NCI-H446 treated with DMSO at 0.1 percent for 48 hours (cell line): Measurements from ENCODE around the gene KCNK2.

Experiments used
- DNase-seq: peaks from one replicate; lab custom pipeline; 2025; lab: John Stamatoyannopoulos, UW

KCNK2 gene, protein sequence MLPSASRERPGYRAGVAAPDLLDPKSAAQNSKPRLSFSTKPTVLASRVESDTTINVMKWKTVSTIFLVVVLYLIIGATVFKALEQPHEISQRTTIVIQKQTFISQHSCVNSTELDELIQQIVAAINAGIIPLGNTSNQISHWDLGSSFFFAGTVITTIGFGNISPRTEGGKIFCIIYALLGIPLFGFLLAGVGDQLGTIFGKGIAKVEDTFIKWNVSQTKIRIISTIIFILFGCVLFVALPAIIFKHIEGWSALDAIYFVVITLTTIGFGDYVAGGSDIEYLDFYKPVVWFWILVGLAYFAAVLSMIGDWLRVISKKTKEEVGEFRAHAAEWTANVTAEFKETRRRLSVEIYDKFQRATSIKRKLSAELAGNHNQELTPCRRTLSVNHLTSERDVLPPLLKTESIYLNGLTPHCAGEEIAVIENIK

GRCh38 chr1:215082532-215083382 is at the start of gene KCNK2:
Gene KCNK2, plus strand, starts transcription at chr1:215082737. Its CDS starts 649 bp downstream, at chr1:215083386.
- DNase-seq = no peak

DNA sequence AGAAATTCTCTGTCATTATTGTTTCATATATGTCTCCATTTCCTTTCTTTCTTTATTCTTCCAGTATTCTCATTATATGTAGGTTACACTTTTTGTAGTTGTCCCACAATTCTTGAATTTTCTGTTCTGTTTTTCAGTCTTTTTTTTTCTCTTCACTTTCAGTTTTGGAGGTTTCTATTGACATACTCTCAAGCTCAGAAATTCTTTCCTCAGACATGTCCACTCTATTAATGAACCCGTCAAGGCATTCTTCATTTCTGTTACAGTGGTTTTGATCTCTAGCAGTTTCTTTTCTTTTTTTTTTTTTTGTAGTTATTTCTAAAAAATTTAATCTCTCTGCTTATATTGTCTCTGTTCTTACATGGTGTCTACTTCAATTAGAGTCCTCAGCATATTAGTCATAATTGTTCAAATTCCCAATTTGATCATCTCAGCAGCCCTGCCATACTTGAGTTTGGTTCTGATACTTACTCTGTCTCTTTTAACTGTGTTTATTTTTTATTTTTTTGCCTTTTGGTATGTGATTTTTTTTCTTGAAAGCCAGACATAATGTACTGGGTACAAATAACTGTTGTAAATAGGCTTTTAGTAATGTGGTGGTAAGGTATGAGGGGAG is 49.5 kb upstream of the KCNK2 start:
- no peak for DNase-seq

- DNase-seq = no peak
Observed at GRCh38 chr1:215040190-215040589, 42.3 kb upstream of the KCNK2 start.

DNA sequence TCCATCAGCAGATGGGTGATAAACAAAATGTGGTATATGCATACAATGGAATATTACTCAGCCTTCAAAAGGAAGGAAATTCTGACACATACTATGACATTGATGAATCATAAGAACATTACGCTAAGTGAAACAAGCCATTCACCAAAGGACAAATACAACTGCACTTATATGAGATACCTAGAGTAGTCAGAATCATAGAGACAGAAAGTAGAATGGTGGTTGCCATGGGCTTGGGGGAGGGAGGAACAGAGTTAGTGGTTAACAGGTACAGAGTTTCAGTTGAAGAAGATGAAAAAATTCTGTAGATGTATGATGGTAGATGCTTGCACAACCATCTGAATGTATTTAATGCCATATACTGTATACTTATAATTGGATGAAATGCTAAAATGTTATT is 39.1 kb upstream of the KCNK2 start:
- DNase-seq = no peak

DNA sequence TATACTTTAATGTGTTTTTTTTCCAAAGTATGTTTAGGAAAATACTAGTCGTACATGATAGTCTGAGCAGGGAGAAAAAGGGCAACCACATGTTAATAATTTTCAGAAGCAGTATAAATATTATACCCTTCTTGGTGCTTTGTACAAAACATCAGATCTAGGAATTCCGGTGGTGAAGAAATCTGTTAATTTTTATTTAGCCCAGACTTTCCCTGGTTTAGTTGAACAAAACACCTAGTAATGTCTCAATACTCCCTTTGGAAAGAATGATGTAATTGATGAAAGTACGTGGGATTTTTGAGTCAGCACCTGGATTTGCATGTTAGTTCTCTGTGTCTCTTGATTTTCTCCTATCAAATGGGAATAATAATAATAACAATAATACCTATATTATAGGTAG is 38.4 kb upstream of the KCNK2 start:
- no peak for DNase-seq

DNA sequence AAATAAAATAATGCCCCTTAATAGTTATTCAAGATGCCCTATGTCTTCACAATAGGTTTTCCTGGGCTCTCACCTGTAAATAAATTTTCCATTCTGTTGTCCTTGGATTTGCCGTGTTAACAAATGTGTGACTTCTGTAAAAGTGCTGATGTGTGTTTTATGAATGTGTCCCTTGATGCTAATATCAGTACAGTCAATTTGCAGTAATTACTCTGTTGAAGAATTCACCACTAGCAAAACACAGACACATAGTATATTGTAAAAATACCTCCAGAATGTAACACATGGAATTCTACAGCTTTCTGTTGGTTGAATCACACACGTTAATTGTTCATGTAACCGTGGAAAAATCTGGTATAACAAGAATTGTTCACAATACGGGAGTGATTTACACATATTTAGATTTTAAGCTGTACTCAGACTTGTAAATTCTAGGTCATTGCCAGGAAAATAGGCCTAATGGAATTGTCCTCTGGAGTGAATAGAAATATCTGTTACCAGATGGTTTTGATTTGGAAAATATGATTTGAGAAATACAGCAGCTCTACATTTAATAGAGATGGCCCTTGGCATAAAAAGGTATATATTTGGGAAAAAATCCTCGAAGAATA is 36.7 kb upstream of the KCNK2 start:
- no peak for DNase-seq

- no peak for DNase-seq
Observed at GRCh38 chr1:215052256-215053015, 30.1 kb upstream of the KCNK2 start.

DNA sequence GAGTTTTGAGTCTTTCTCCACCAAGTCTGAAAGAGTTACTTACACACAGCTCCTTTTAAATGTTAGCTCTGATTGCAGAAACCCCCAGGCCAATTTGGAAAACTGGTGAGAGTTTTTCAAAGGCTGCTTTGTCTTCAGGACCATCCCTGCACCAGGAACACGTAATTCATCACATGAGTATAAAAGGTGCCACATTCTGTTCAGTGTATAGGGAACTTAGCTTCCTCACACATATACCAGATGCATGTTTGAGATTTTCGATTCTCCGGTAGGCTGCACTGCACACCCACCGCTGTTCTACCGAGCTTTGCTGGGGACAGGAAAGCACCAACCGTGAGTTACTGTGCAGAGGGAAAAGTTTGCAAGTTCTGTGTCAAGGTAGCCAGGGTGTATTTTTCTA is 28.3 kb upstream of the KCNK2 start:
- no peak for DNase-seq

DNA sequence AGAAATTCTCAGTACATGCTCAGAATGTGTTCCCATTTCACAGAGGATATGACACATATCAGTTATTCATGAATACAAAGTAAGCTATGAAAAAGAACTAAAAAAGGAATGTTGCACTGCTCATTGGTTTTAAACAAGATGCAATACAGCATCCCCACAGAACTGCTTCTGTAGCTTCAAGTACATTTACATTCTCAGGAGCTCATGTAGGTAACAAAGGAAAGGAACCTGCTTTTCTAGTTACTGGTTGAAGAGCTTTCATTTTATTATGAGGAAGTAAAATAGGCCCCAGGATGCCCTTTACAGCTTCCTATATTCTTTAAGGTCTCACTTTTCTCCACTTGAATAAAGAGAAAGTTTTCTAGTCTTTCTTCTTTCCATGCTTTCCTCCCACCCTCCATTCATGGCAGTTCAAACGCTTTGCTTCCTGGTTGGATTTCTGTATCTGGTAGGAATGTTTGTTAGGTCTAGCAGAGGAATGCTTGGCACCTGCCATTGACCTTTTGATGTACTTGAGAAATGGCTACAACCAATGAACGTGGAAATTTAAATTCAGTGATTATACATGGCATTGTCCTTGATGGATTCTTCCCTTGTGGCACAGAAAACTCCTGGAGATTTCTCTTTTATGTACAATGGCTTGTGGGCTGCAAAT is 27.1 kb upstream of the KCNK2 start:
- DNase-seq = no peak

DNA sequence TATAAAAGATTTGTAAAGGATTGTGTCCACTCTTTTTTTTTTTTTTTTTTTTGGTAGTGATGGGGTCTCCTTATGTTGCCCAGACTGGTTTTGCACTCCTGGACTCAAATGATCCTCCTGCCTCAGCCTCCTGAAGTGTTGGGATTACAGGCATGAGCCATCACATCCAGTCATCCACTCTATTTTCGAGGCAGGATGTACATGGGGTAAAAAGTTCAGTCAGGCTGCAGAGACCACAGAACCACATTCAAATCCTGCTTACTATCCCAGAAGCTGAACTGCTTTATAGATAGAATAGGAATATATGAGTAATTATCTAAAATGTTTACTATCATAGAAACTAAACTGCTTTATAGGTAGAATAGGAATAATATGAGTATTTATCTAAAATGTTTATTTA is 26.0 kb upstream of the KCNK2 start:
- DNase-seq = no peak

DNA sequence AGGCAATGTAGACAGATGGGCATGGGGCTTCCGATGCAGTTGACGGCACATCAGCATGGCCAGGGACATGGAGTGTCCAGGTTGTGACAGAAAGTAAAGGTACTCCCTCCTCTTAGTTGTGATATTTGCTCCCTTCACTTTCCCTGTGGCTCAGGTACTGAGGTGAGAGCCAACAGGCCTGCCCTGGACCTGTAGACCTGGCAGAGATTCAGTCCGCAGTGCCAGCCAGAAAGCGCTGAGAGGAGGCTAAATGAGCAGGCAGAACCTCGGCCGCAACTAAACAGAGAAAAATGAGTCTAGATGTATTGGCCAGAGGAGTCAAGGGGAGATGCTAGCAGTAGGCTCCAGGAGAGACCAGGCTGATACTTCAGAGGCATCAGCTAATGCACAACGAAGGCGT is 22.6 kb upstream of the KCNK2 start:
- DNase-seq = no peak

DNA sequence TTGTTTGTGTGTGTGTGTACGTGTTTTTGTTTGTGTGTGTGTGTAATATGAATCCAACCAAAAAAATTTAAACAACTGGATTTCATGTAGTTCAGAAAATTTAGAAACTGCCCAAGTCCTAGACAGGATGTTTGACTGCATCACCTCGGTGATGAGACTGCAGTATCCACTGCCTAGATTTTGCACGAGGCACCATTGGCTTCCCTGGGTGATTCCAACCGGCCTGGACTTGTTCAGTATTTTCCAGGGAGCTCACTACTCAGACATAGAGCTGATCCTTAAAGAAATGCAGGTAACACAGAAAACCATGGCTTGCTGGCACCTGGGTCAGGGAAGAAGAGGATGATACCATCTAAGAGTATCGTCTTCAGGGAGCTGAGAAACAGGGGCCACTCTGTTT is 18.2 kb upstream of the KCNK2 start:
- no peak for DNase-seq

DNA sequence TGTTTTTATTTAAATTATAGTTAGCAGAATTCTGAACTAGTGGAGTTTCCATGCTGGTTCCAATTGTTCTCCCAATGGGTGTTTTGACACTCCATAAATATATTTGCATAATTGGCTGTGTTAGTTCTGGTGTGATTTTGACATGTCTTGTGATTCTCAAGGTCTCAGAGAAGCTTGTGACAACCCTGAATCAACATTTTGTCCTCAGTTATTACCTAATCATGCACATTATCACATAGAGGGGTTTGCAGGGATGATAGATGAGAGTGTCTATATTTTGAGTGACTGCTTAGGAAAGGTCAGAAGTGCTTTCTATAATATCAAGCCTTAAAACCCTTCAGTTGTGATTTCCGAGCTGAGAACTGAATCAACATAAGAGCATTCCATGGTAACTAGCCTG is 11.5 kb upstream of the KCNK2 start:
- DNase-seq = no peak

- DNase-seq = no peak
Observed at GRCh38 chr1:215076322-215076721, 6.2 kb upstream of the KCNK2 start.

GRCh38 chr1:215079456-215079855 is 3.1 kb upstream of the KCNK2 start:
- DNase-seq = no peak

- DNase-seq = no peak
Observed at GRCh38 chr1:215081661-215082531, 641 bp upstream of the KCNK2 start.

- no peak for DNase-seq
Observed at GRCh38 chr1:215083383-215083961, 935 bp downstream of the KCNK2 start.

- DNase-seq = no peak
Observed at GRCh38 chr1:215084621-215085020, 2.1 kb downstream of the KCNK2 start.

GRCh38 chr1:215087603-215088002 is 5.1 kb downstream of the KCNK2 start:
- DNase-seq = no peak

DNA sequence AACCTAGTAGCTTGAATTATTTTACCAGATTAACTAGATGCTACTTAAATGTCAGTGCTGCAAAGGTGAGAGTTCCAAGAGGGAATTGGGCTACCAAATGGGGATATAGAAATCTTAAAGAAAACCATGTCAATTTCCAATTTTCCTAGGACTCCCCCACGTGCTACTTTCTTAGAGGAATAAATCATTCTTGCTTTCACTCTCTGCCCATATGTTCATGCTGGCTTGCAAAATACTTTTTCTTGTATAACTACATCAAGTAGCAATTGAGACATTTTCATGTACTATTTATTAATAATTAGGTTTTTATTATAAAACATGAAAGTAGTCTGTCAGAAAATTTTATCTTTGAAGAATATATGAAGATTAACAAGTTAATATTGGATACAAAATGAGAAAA is 11.8 kb downstream of the KCNK2 start:
- no peak for DNase-seq
